Measurements from ENCODE around the gene CEP83. TPM values are rescaled to one million over a fixed set of nuclear protein-coding genes. Genes with fewer than 3 reads are reported as not detected.
"Not testable (repeated sequence)": the region's sequence is repeated elsewhere in the genome, so short reads cannot be mapped to it uniquely, and the experiment has no call there.

CEP83 gene
- total and polyA plus RNA-seq, 4 experiments from 2014 or later = 3.6 to 14.8 (median 8.9) TPM

- H3K36me3 ChIP-seq (ENCODE audit: insufficient read depth, low read length); DNase-seq; H3K4me3 Mint-ChIP-seq; H3K4me1 Mint-ChIP-seq; H3K4me1 ChIP-seq (ENCODE audit: insufficient read depth, low read length); H3K27ac ChIP-seq (ENCODE audit: low read depth, low read length); H3K4me3 ChIP-seq (ENCODE audit: low read length in 2 of 2); POLR2A ChIA-PET (ENCODE audit: partially characterized antibody); intact Hi-C loops (cut with micrococcal nuclease); H3K27me3 ChIP-seq (ENCODE audit: insufficient read depth, low read length); H3K27me3 Mint-ChIP-seq; CTCF ChIA-PET (ENCODE audit: partially characterized antibody): not testable (repeated sequence)
- peaks cover 0 to 11% of the 10 kb centered on the region in 2 donors for H3K9me3 ChIP-seq (ENCODE audit: control insufficient read depth in 1 of 2, low read length in 2 of 2)
- Mint-ChIP-seq H3K36me3 (peaks cover 31 to 46% of the 10 kb centered on the region in 2 donors), H3K9me3 (peaks cover 5 to 46% (median 34%) of the 10 kb centered on the region in 8 donors), H3K27ac (peak overlapping the region in 1 of 7 donors; percentile 48)
Observed at GRCh38 chr12:94424830-94425229, 34.8 kb downstream of the CEP83 start.

GRCh38 chr12:94421868-94422740 is 37.6 kb downstream of the CEP83 start:
- Mint-ChIP-seq H3K27me3 (no peaks in the 10 kb centered on the region), H3K9me3 (peaks cover 9 to 53% (median 44%) of the 10 kb centered on the region in 8 donors), H3K4me1 (peaks cover 0 to 2% (median 0%) of the 10 kb centered on the region in 4 donors), H3K4me3 (peak overlapping the region in 1 of 8 donors; percentile 0), H3K36me3 (peaks cover 32 to 57% of the 10 kb centered on the region in 2 donors), H3K27ac (peak overlapping the region in 1 of 7 donors; percentile 86)
- intact Hi-C loops (cut with micrococcal nuclease) = no loop called here
- no peak overlapping the region for H3K27ac ChIP-seq (ENCODE audit: low read depth, low read length)
- no peaks in the 10 kb centered on the region for H3K36me3 ChIP-seq (ENCODE audit: insufficient read depth, low read length)
- no peaks in the 10 kb centered on the region for H3K4me1 ChIP-seq (ENCODE audit: insufficient read depth, low read length)
- H3K27me3 ChIP-seq (ENCODE audit: insufficient read depth, low read length) = no peaks in the 10 kb centered on the region
- POLR2A ChIA-PET (ENCODE audit: partially characterized antibody) = no interaction called here
- DNase-seq = no peak
- CTCF ChIA-PET (ENCODE audit: partially characterized antibody) = no interaction called here
- peaks cover 0 to 11% of the 10 kb centered on the region in 2 donors for H3K9me3 ChIP-seq (ENCODE audit: control insufficient read depth in 1 of 2, low read length in 2 of 2)
- H3K4me3 ChIP-seq (ENCODE audit: low read length in 2 of 2) = no peak overlapping the region

- H3K27me3 ChIP-seq (ENCODE audit: insufficient read depth, low read length) = no peaks in the 10 kb centered on the region
- Mint-ChIP-seq H3K4me1 (peaks cover 0 to 2% (median 0%) of the 10 kb centered on the region in 4 donors), H3K9me3 (peaks cover 9 to 47% (median 37%) of the 10 kb centered on the region in 8 donors), H3K36me3 (peaks cover 16 to 31% of the 10 kb centered on the region in 2 donors), H3K4me3 (no peak overlapping the region), H3K27ac (no peak overlapping the region), H3K27me3 (no peaks in the 10 kb centered on the region)
- ChIA-PET POLR2A (ENCODE audit: partially characterized antibody) (no interaction called here), CTCF (ENCODE audit: partially characterized antibody) (no interaction called here)
- no peak overlapping the region for H3K4me3 ChIP-seq (ENCODE audit: low read length in 2 of 2)
- DNase-seq = no peak
- no peak overlapping the region for H3K27ac ChIP-seq (ENCODE audit: low read depth, low read length)
- H3K4me1 ChIP-seq (ENCODE audit: insufficient read depth, low read length) = no peaks in the 10 kb centered on the region
- intact Hi-C loops (cut with micrococcal nuclease) = no loop called here
- H3K9me3 ChIP-seq (ENCODE audit: control insufficient read depth in 1 of 2, low read length in 2 of 2) = peaks cover 0 to 11% of the 10 kb centered on the region in 2 donors
- H3K36me3 ChIP-seq (ENCODE audit: insufficient read depth, low read length) = no peaks in the 10 kb centered on the region
Observed at GRCh38 chr12:94418517-94418916, 41.1 kb downstream of the CEP83 start.

DNA sequence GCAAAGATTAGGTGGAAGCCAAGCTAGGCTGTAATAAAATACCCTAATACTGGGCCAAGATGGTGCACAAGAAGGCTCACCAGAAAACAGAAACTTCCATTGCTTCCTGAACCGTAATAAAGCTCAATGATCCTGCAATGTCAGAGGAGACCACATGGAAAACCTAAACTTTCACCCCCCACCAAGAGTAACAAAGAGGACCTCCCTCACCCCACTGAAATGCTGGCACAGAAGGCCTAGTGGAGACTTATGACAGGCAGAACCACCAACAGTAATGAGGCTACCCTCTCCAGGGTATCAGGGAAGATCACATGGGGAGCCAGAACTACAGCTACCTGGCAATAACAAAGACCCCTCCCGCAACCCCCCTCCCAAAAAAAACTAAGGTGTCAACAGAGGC is 43.1 kb downstream of the CEP83 start:
- no peaks in the 10 kb centered on the region for H3K27me3 ChIP-seq (ENCODE audit: insufficient read depth, low read length)
- H3K27ac Mint-ChIP-seq = no peak overlapping the region
- H3K9me3 ChIP-seq (ENCODE audit: control insufficient read depth in 1 of 2, low read length in 2 of 2) = no peaks in the 10 kb centered on the region
- intact Hi-C loops (cut with micrococcal nuclease) = no loop called here
- H3K36me3 ChIP-seq (ENCODE audit: insufficient read depth, low read length) = no peaks in the 10 kb centered on the region
- H3K4me1 ChIP-seq (ENCODE audit: insufficient read depth, low read length) = no peaks in the 10 kb centered on the region
- H3K4me1 Mint-ChIP-seq = peaks cover 0 to 2% (median 0%) of the 10 kb centered on the region in 4 donors
- H3K27me3 Mint-ChIP-seq = no peaks in the 10 kb centered on the region
- peaks cover 6 to 29% (median 20%) of the 10 kb centered on the region in 8 donors for H3K9me3 Mint-ChIP-seq
- ChIA-PET POLR2A (ENCODE audit: partially characterized antibody) (no interaction called here), CTCF (ENCODE audit: partially characterized antibody) (interaction anchor here (0.6 kb wide), 1 partner anchor 1146 kb away, joined by 3 read pairs; no protein-coding TSS in a partner anchor)
- H3K27ac ChIP-seq (ENCODE audit: low read depth, low read length) = no peak overlapping the region
- DNase-seq = no peak
- H3K4me3 Mint-ChIP-seq = no peak overlapping the region
- no peak overlapping the region for H3K4me3 ChIP-seq (ENCODE audit: low read length in 2 of 2)
- peaks cover 9 to 18% of the 10 kb centered on the region in 2 donors for H3K36me3 Mint-ChIP-seq

GRCh38 chr12:94415066-94415465 is 44.6 kb downstream of the CEP83 start:
- POLR2A ChIA-PET (ENCODE audit: partially characterized antibody) = no interaction called here
- Mint-ChIP-seq H3K4me1 (peaks cover 0 to 2% (median 0%) of the 10 kb centered on the region in 4 donors), H3K36me3 (peaks cover 6 to 12% of the 10 kb centered on the region in 2 donors), H3K4me3 (peak overlapping the region in 1 of 8 donors; percentile 31), H3K9me3 (peaks cover 4 to 20% (median 15%) of the 10 kb centered on the region in 8 donors), H3K27ac (no peak overlapping the region), H3K27me3 (no peaks in the 10 kb centered on the region)
- no peaks in the 10 kb centered on the region for H3K4me1 ChIP-seq (ENCODE audit: insufficient read depth, low read length)
- no peaks in the 10 kb centered on the region for H3K9me3 ChIP-seq (ENCODE audit: control insufficient read depth in 1 of 2, low read length in 2 of 2)
- intact Hi-C loops (cut with micrococcal nuclease) = no loop called here
- CTCF ChIA-PET (ENCODE audit: partially characterized antibody) = no interaction called here
- no peak overlapping the region for H3K27ac ChIP-seq (ENCODE audit: low read depth, low read length)
- no peak for DNase-seq
- H3K4me3 ChIP-seq (ENCODE audit: low read length in 2 of 2) = no peak overlapping the region
- no peaks in the 10 kb centered on the region for H3K27me3 ChIP-seq (ENCODE audit: insufficient read depth, low read length)
- H3K36me3 ChIP-seq (ENCODE audit: insufficient read depth, low read length) = no peaks in the 10 kb centered on the region

DNA sequence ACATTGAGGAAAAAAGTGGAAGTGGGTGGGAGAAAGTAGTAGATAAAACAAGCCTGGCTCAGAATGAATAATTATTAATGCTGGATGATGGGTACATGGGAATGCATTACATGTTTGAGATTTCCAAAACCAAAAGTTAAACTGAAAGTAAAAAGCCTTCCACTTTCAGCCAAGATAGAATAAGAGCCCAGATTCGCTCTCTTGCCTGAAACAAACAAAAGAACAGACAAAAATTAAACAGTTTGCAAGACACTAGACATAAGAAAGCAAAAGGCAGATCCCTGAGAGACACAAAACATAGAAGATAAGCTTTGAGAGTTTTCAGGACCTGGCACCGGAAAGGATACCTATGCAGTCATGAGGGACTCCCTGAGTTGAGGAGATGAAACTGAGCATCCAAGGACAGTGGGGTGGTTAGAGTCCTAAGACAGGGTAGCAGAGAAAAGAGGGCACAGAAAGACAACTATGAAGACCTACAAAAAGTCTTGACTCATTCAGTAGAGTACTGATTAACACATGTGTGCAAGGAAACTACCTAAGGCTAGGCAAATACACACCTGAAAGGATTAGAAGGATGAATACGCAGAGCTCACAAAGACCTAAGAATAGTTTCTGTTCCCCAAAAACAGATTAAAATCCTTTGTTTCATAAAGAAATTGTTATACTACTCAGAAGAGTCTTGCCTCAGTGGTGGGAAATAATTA is 54.1 kb downstream of the CEP83 start:
- POLR2A ChIA-PET (ENCODE audit: partially characterized antibody) = no interaction called here
- Mint-ChIP-seq H3K9me3 (peaks cover 0 to 8% (median 0%) of the 10 kb centered on the region in 8 donors), H3K27me3 (no peaks in the 10 kb centered on the region), H3K4me3 (peak overlapping the region in 6 of 8 donors; percentile 9 to 62 (median 46)), H3K4me1 (peaks cover 8 to 9% (median 9%) of the 10 kb centered on the region in 4 donors), H3K36me3 (peaks cover 11 to 30% of the 10 kb centered on the region in 2 donors), H3K27ac (peak overlapping the region in 6 of 7 donors; percentile 5 to 79 (median 51))
- CTCF ChIA-PET (ENCODE audit: partially characterized antibody) = no interaction called here
- no peaks in the 10 kb centered on the region for H3K36me3 ChIP-seq (ENCODE audit: insufficient read depth, low read length)
- H3K9me3 ChIP-seq (ENCODE audit: control insufficient read depth in 1 of 2, low read length in 2 of 2) = no peaks in the 10 kb centered on the region
- no peak overlapping the region for H3K4me3 ChIP-seq (ENCODE audit: low read length in 2 of 2)
- intact Hi-C loops (cut with micrococcal nuclease) = no loop called here
- DNase-seq = no peak
- H3K4me1 ChIP-seq (ENCODE audit: insufficient read depth, low read length) = peaks cover 5% of the 10 kb centered on the region
- H3K27ac ChIP-seq (ENCODE audit: low read depth, low read length) = no peak overlapping the region
- no peaks in the 10 kb centered on the region for H3K27me3 ChIP-seq (ENCODE audit: insufficient read depth, low read length)

- H3K4me3 ChIP-seq (ENCODE audit: low read length in 2 of 2) = no peak overlapping the region
- Mint-ChIP-seq H3K9me3 (peaks cover 0 to 12% (median 1%) of the 10 kb centered on the region in 8 donors), H3K27ac (peak overlapping the region in 1 of 7 donors; percentile 72), H3K4me3 (peak overlapping the region in 2 of 8 donors; percentile 18 to 61), H3K36me3 (peaks cover 17 to 37% of the 10 kb centered on the region in 2 donors), H3K4me1 (peaks cover 8 to 9% (median 9%) of the 10 kb centered on the region in 4 donors), H3K27me3 (no peaks in the 10 kb centered on the region)
- no peaks in the 10 kb centered on the region for H3K36me3 ChIP-seq (ENCODE audit: insufficient read depth, low read length)
- CTCF ChIA-PET (ENCODE audit: partially characterized antibody) = no interaction called here
- no peak for DNase-seq
- no peaks in the 10 kb centered on the region for H3K27me3 ChIP-seq (ENCODE audit: insufficient read depth, low read length)
- no peaks in the 10 kb centered on the region for H3K9me3 ChIP-seq (ENCODE audit: control insufficient read depth in 1 of 2, low read length in 2 of 2)
- POLR2A ChIA-PET (ENCODE audit: partially characterized antibody) = no interaction called here
- H3K4me1 ChIP-seq (ENCODE audit: insufficient read depth, low read length) = peaks cover 5% of the 10 kb centered on the region
- H3K27ac ChIP-seq (ENCODE audit: low read depth, low read length) = no peak overlapping the region
- intact Hi-C loops (cut with micrococcal nuclease) = no loop called here
Observed at GRCh38 chr12:94404854-94405253, 54.8 kb downstream of the CEP83 start.
